ENCODE measurements around the gene RBFOX2.

Gene RBFOX2

DNA sequence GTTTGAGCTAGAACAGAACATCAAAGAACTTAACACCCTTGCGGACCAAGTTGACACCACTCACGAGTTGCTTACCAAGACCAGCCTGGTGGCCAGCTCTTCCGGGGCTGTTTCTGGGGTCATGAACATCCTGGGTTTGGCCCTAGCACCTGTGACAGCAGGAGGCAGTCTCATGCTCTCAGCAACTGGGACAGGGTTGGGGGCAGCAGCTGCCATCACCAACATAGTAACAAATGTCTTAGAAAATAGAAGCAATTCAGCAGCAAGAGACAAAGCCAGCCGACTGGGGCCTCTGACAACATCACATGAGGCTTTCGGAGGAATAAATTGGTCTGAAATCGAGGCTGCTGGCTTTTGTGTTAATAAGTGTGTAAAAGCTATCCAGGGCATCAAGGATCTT lies 302.2 kb downstream of the RBFOX2 start:
- no peak overlapping the region for H3K4me3 ChIP-seq (ENCODE audit: low read depth, low read length)
- TF ChIP-seq, protein P1, sequence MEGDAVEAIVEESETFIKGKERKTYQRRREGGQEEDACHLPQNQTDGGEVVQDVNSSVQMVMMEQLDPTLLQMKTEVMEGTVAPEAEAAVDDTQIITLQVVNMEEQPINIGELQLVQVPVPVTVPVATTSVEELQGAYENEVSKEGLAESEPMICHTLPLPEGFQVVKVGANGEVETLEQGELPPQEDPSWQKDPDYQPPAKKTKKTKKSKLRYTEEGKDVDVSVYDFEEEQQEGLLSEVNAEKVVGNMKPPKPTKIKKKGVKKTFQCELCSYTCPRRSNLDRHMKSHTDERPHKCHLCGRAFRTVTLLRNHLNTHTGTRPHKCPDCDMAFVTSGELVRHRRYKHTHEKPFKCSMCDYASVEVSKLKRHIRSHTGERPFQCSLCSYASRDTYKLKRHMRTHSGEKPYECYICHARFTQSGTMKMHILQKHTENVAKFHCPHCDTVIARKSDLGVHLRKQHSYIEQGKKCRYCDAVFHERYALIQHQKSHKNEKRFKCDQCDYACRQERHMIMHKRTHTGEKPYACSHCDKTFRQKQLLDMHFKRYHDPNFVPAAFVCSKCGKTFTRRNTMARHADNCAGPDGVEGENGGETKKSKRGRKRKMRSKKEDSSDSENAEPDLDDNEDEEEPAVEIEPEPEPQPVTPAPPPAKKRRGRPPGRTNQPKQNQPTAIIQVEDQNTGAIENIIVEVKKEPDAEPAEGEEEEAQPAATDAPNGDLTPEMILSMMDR (IDR thresholded peaks at IDR 0.05; ENCODE audit: insufficient read depth, low read depth, low read length, missing control alignments), result no peak
- no peak for DNase-seq (ENCODE audit: low read depth)

DNA sequence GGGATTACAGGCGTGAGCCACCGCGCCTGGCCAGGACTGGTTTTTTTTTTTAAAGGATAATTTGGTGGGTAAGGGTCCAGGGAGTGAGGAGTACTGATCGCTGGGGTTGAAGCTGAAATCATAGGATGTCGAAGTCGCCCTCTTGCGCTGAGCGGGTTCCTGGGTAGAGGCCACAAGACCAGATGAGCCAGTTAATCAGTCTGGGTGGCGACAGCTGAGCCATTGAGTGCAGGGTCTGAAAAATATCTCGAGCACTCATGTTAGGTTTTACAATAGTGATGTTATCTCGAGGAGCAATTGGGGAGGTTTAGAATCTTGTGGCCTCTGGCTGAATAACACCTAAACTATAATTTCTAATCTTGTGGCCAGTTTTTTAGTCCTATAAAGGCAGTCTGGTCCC lies 303.1 kb downstream of the RBFOX2 start:
- no peak for DNase-seq (ENCODE audit: low read depth)
- no peak overlapping the region for H3K4me3 ChIP-seq (ENCODE audit: low read depth, low read length)
- TF ChIP-seq, protein P1 (IDR thresholded peaks at IDR 0.05; ENCODE audit: insufficient read depth, low read depth, low read length, missing control alignments), result no peak

DNA sequence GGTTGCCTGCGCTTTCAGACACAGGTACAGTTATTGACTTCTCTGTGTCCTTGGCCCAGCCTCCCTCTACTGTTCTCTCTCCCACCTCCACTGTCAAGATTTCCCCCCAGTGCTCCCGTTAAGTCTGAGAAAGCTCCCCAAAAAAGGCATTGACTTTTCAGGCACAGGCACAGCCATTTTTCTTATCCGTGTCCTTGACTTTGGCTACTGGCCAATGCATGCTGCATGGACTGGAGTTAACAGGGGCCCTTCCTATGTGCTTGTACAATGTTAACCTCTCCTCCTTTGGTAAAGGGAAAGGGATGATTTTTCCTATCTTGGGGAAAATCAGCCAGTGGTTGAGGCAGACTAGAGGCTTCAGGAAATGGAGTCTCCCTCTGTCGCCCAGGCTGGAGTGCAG lies 306.7 kb downstream of the RBFOX2 start:
- DNase-seq (ENCODE audit: low read depth), result no peak
- H3K4me3 ChIP-seq (ENCODE audit: low read depth, low read length), result no peak overlapping the region
- TF ChIP-seq, protein P1 (IDR thresholded peaks at IDR 0.05; ENCODE audit: insufficient read depth, low read depth, low read length, missing control alignments), result no peak

DNA sequence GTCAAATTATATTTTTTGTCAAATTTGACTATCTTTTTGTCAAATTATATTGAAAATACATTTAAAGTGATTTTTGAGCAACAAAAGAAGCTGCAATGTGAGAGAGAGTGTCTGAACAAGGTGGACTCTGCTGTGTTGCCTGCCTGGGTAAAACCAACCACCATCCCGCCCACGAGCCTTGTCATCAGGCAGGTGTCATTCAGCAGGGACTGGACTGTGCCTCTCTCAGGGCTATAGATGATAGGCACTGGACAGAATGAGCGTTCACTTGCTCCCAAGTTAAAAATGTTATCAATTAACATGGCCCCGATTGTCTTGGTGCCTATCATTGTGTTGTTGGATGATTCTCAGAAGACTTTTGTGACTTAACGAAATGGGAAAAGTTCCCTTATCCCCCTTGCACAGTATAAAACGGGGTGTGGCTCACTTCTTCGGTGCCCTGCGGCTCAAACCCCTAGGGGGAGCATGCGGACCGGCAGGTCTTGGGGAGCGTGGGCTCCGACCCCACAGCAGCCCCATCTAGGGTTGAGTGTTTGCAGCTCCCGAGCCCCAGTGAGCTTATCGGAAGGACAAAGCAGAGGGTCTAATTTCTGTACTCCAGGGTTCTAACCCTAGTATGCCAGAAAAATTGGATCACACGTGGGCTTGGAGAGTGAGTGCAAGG lies 309.3 kb downstream of the RBFOX2 start:
- TF ChIP-seq, protein P1 (IDR thresholded peaks at IDR 0.05; ENCODE audit: insufficient read depth, low read depth, low read length, missing control alignments), result peak; percentile 12
- peak; percentile 23 for DNase-seq (ENCODE audit: low read depth)
- H3K4me3 ChIP-seq (ENCODE audit: low read depth, low read length), result no peak overlapping the region

DNA sequence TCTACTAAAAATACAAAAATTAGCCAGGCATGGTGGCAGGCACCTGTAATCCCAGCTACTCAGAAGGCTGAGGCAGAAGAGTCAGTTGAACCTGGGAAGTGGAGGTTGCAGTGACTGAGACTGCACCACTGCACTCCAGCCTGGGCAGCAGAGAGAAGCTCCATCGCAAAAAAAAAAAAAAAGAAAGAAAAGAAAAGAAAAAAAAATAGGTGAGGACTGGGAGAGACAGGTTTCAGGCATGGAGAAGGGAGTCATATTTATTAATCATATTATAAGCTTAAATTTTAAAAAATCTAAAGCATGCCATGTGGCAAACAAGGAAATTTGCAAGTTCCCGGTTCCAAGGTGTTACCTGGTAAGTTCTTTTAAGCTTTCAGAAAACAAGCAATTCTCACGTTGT lies 311.1 kb downstream of the RBFOX2 start, which contains the start of gene APOL5:
Gene APOL5, plus strand, starts transcription at position 301 of the 400 bp plus-strand sequence. Its CDS starts 0 bp downstream, at position 301.
- TF ChIP-seq, protein P1 (IDR thresholded peaks at IDR 0.05; ENCODE audit: insufficient read depth, low read depth, low read length, missing control alignments), result no peak
- no peak within 1 kb of the TSS for H3K4me3 ChIP-seq (ENCODE audit: low read depth, low read length)
- DNase-seq (ENCODE audit: low read depth), result no peak

DNA sequence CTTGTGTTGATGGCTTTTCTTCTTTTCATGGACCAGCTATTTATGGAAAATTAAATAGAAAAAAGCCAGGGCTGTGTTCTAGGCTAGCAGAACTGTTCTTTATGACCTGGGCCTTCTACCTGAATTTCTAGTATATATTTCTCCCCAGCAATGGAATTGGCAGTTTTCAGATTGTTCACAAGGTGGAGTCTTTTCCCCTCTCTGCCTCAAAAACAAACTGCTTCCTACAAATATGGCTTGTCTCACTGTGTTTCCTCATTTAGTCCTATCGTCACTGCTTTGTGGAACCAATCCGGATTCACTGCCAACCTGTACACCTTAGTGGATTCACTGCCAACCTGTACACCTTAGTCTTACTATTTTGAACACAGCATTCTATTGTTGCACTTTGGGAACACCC lies 316.0 kb downstream of the RBFOX2 start:
- no peak for DNase-seq (ENCODE audit: low read depth)
- H3K4me3 ChIP-seq (ENCODE audit: low read depth, low read length), result no peak overlapping the region
- TF ChIP-seq, protein P1 (IDR thresholded peaks at IDR 0.05; ENCODE audit: insufficient read depth, low read depth, low read length, missing control alignments), result peak; percentile 4

DNA sequence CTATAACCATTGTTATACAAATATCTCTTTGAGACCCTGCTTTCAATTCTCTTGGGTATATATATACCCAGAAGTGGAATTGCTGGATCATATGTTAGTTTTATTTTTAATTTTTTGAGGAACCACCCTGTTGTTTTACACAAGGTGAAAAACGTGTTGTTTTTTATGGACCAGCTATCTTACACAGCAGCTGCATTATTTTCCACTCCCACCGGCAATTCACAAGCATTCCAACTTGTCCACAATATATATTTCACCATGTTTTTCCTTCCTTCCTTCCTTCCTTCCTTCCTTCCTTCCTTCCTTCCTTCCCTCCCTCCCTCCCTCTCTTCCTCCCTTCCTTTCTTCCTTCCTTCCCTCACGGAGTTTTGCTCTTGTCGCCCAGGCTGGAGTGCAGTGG lies 317.3 kb downstream of the RBFOX2 start:
- no peak for DNase-seq (ENCODE audit: low read depth)
- no peak overlapping the region for H3K4me3 ChIP-seq (ENCODE audit: low read depth, low read length)
- TF ChIP-seq, protein P1 (IDR thresholded peaks at IDR 0.05; ENCODE audit: insufficient read depth, low read depth, low read length, missing control alignments), result no peak
